OCI-LY3 (cell line): Measurements from ENCODE around the gene BCL2L2.

ENCODE experiments used
- EZH2phosphoT487 ChIP-seq: fragments of 200-600 bp; shearing (Covaris generic); IDR thresholded peaks from 2 replicates; pipeline ENCODE4 v1.6.1; 2018; ENCODE audit warnings: antibody characterized with exemption, mixed run types, low read depth
- TF ChIP-seq, protein P1 (sequence below): fragments of 200-600, 300-600 bp; sonication (generic); IDR thresholded peaks from 2 replicates; pipeline ENCODE4 v1.5.1; 2014; ENCODE audit warnings: antibody characterized with exemption, low read length, low read depth

DNA sequence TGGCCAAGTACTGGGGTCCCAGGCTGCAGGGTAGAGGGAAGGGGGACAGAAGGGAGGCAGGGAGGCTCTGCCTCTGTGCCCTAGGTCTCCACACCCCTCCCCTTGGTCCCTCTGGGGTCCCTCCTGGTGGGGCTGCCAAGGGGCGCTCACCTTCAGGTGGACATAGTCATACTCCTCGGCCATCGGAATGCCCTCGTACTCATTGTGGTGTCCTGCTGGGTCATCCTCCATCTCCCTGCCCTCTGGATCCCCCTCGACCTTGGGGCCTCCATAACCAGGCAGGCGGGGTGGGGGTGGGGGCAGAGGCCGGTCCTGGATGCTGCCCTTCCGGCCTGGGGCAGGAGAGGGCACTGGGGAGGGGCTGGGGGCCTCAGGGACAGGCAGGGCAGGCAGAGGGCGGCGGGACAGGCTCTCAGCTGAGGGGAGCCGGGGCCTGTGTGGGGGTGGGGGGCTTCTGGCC, 52.6 kb downstream of the BCL2L2 start:
- TF ChIP-seq, protein P1, sequence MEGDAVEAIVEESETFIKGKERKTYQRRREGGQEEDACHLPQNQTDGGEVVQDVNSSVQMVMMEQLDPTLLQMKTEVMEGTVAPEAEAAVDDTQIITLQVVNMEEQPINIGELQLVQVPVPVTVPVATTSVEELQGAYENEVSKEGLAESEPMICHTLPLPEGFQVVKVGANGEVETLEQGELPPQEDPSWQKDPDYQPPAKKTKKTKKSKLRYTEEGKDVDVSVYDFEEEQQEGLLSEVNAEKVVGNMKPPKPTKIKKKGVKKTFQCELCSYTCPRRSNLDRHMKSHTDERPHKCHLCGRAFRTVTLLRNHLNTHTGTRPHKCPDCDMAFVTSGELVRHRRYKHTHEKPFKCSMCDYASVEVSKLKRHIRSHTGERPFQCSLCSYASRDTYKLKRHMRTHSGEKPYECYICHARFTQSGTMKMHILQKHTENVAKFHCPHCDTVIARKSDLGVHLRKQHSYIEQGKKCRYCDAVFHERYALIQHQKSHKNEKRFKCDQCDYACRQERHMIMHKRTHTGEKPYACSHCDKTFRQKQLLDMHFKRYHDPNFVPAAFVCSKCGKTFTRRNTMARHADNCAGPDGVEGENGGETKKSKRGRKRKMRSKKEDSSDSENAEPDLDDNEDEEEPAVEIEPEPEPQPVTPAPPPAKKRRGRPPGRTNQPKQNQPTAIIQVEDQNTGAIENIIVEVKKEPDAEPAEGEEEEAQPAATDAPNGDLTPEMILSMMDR = no peak
- no peak for TF ChIP-seq EZH2phosphoT487
